Choroid plexus epithelial cell (primary cell): Measurements from ENCODE around the gene PICK1.
A peak's percentile ranks its signal among the peaks of the same experiment; 100 is the strongest.

Experiments
- DNase-seq: peaks from one replicate; pipeline ENCODE4 v3.0.0-alpha.2; 2010; ENCODE audit warnings: low read depth
- H3K4me3 ChIP-seq: 2 replicates; pipeline ENCODE4 v1.5.1; 2011; ENCODE audit warnings: low read depth, mild to moderate bottlenecking, control low read depth, low read length, moderate library complexity
- CTCF ChIP-seq: conservative IDR thresholded peaks from 2 replicates; pipeline ENCODE4 v1.5.1; 2011; ENCODE audit warnings: low read depth, mild to moderate bottlenecking, control low read depth, inconsistent platforms, low read length, moderate library complexity

PICK1 gene

GRCh38 chr22:38070250-38070921 is 13.2 kb downstream of the PICK1 start:
- H3K4me3 ChIP-seq, result no peak overlapping the region
- DNase-seq, result no peak
- no peak for TF ChIP-seq CTCF

GRCh38 chr22:38071421-38072321 is 14.5 kb downstream of the PICK1 start:
- DNase-seq, result no peak
- no peak for TF ChIP-seq CTCF
- no peak overlapping the region for H3K4me3 ChIP-seq

- TF ChIP-seq CTCF, result no peak
- H3K4me3 ChIP-seq, result no peak overlapping the region
These were observed 15.3 kb downstream of the PICK1 start for GRCh38 chr22:38072322-38073149.

GRCh38 chr22:38073150-38074130 is 16.2 kb downstream of the PICK1 start:
- TF ChIP-seq CTCF, result no peak
- H3K4me3 ChIP-seq, result no peak overlapping the region
- no peak for DNase-seq

More at GRCh38 chr22:38072322-38073149, 15.3 kb downstream of the PICK1 start:
- no peak for DNase-seq

GRCh38 chr22:38074181-38075104 is 17.2 kb downstream of the PICK1 start:
- peak; percentile 63 for TF ChIP-seq CTCF
- peak; percentile 41 for DNase-seq
- H3K4me3 ChIP-seq, result no peak overlapping the region
